Sigmoid colon (tissue), 7 donors: ENCODE measurements around the gene U2AF1. TPM values are rescaled to one million over a fixed set of nuclear protein-coding genes. Genes with fewer than 3 reads are reported as not detected.
"Not testable (repeated sequence)": the region's sequence is repeated elsewhere in the genome, so short reads cannot be mapped to it uniquely, and the experiment has no call there.

Experiments used
- DNase-seq: peaks from one replicate; pipeline ENCODE4 v3.0.0-alpha.2; 2019
- H3K27ac ChIP-seq, 4 donors: fragments of 200-600 bp; sonication (generic); one replicate each; pipeline ENCODE4 v1.5.1; 2016 to 2019; ENCODE audit warnings: mild to moderate bottlenecking in 1 of 4
- H3K27me3 ChIP-seq, 3 donors: fragments of 200-600 bp; sonication (generic); one replicate each; pipeline ENCODE4 v1.5.1; 2019; ENCODE audit warnings: mild to moderate bottlenecking in 1 of 3
- H3K36me3 ChIP-seq, 4 donors: fragments of 200-600 bp; sonication (generic); one replicate each; pipeline ENCODE4 v1.5.1; 2016 to 2019
- H3K4me1 ChIP-seq, 4 donors: fragments of 200-600 bp; sonication (generic); one replicate each; pipeline ENCODE4 v1.5.1; 2017 to 2019
- H3K4me3 ChIP-seq, 4 donors: fragments of 200-600 bp; sonication (generic); one replicate each; pipeline ENCODE4 v1.5.1; 2017 to 2019; ENCODE audit warnings: mild to moderate bottlenecking in 2 of 4, moderate library complexity in 1 of 4
- H3K9me3 ChIP-seq, 4 donors: fragments of 200-600 bp in 3 of 4; sonication (generic) in 3 of 4; one replicate each; pipeline versions ENCODE4 v1.5.1 to v1.6.1; 2013 to 2019
- WGBS, 2 donors: extraction: QIAGEN DNeasy Blood & Tissue Kit; methylation state at CpG; one replicate each; pipeline ENCODE4 v1.1.7; 2013; 5-methylcytosine and 5-hydroxymethylcytosine counted together
- intact Hi-C: fragments of 100-400 bp; cut with DNase I; formaldehyde crosslinking; loops from one replicate; pipeline ENCODE4 v1.15.1; 2023
- polyA plus RNA-seq, 3 donors: library from polyadenylated mRNA; stranded (reverse); fragments of 200-250 nt; gene quantifications; one replicate each; pipeline ENCODE4 v1.2.3, GENCODE V29; 2013
- total RNA-seq, 4 donors: library from RNA; depleted of rRNA; stranded (reverse); fragments of >200 nt; gene quantifications; one replicate each; pipeline ENCODE4 v1.1.0, GENCODE V29; 2016
- donor health status: healthy with polysubstance abuse.
- donor health status: Bipolar disorder and iron deficiency.
- donor health status: healthy.

U2AF1 gene
- total and polyA plus RNA-seq, 7 donors: 37.2 to 104 (median 44.9) TPM

- DNase-seq, H3K4me3 ChIP-seq, H3K27me3 ChIP-seq, H3K4me1 ChIP-seq, intact Hi-C loops, H3K36me3 ChIP-seq, H3K27ac ChIP-seq, H3K9me3 ChIP-seq: not testable (repeated sequence)
- WGBS, 2 donors: no CpG with 5 or more reads among the region's 74 CpGs
These were observed 32.8 kb downstream of the U2AF1 start for GRCh38 chr21:43074401-43075169.

- not testable (repeated sequence) for H3K36me3 ChIP-seq, H3K27me3 ChIP-seq
- WGBS, 2 donors: no CpG with 5 or more reads among the region's 11 CpGs
These were observed 34.6 kb downstream of the U2AF1 start for GRCh38 chr21:43072742-43073141.

GRCh38 chr21:43069682-43070081, 37.7 kb downstream of the U2AF1 start:
- H3K27me3 ChIP-seq, H3K4me3 ChIP-seq, H3K27ac ChIP-seq, H3K9me3 ChIP-seq, H3K36me3 ChIP-seq, intact Hi-C loops, DNase-seq, H3K4me1 ChIP-seq: not testable (repeated sequence)
- WGBS, 2 donors: no CpG with 5 or more reads among the region's 10 CpGs

More at GRCh38 chr21:43072742-43073141, 34.6 kb downstream of the U2AF1 start:
- intact Hi-C loops, H3K27ac ChIP-seq, DNase-seq, H3K4me1 ChIP-seq, H3K9me3 ChIP-seq, H3K4me3 ChIP-seq: not testable (repeated sequence)

GRCh38 chr21:43068065-43068464, 39.3 kb downstream of the U2AF1 start:
- DNase-seq, H3K4me1 ChIP-seq, H3K27ac ChIP-seq, H3K4me3 ChIP-seq, H3K27me3 ChIP-seq, intact Hi-C loops, H3K9me3 ChIP-seq, H3K36me3 ChIP-seq: not testable (repeated sequence)
- WGBS, 2 donors: 34 to 78% methylated on average over 4 of the region's 12 CpGs

GRCh38 chr21:43066690-43067089, 40.7 kb downstream of the U2AF1 start:
- H3K4me3 ChIP-seq, H3K27me3 ChIP-seq, DNase-seq, H3K9me3 ChIP-seq, H3K27ac ChIP-seq, H3K4me1 ChIP-seq, intact Hi-C loops, H3K36me3 ChIP-seq: not testable (repeated sequence)
- WGBS, 2 donors: 90 to 96% methylated on average over 1 to 8 of the region's 12 CpGs

- H3K27me3 ChIP-seq, DNase-seq, H3K4me3 ChIP-seq, H3K27ac ChIP-seq, H3K36me3 ChIP-seq, H3K9me3 ChIP-seq, intact Hi-C loops, H3K4me1 ChIP-seq: not testable (repeated sequence)
- WGBS, 2 donors: 96 to 97% methylated on average over 14 to 15 of the region's 30 CpGs
These were observed 41.4 kb downstream of the U2AF1 start for GRCh38 chr21:43065991-43066390.

- no CpG with 5 or more reads among the region's 22 CpGs for WGBS, 2 donors
- not testable (repeated sequence) for DNase-seq
These were observed 43.0 kb downstream of the U2AF1 start for GRCh38 chr21:43064265-43064917.

GRCh38 chr21:43062955-43063664, 44.3 kb downstream of the U2AF1 start:
- intact Hi-C loops, H3K36me3 ChIP-seq, H3K4me3 ChIP-seq, H3K9me3 ChIP-seq, H3K27ac ChIP-seq, DNase-seq, H3K27me3 ChIP-seq, H3K4me1 ChIP-seq: not testable (repeated sequence)
- WGBS, 2 donors: 40 to 88% methylated on average over 2 of the region's 28 CpGs

More at GRCh38 chr21:43064265-43064917, 43.0 kb downstream of the U2AF1 start:
- intact Hi-C loops, H3K27ac ChIP-seq, H3K9me3 ChIP-seq, H3K4me3 ChIP-seq, H3K36me3 ChIP-seq, H3K4me1 ChIP-seq, H3K27me3 ChIP-seq: not testable (repeated sequence)

GRCh38 chr21:43053112-43053511, 54.3 kb downstream of the U2AF1 start:
- DNase-seq, H3K9me3 ChIP-seq, H3K27me3 ChIP-seq, H3K4me1 ChIP-seq, intact Hi-C loops, H3K4me3 ChIP-seq, H3K27ac ChIP-seq, H3K36me3 ChIP-seq: not testable (repeated sequence)
- no CpG with 5 or more reads among the region's 13 CpGs for WGBS, 2 donors

GRCh38 chr21:43045876-43046821, 61.2 kb downstream of the U2AF1 start:
- H3K4me3 ChIP-seq, DNase-seq, intact Hi-C loops, H3K27ac ChIP-seq, H3K27me3 ChIP-seq, H3K36me3 ChIP-seq, H3K4me1 ChIP-seq, H3K9me3 ChIP-seq: not testable (repeated sequence)
- WGBS, 2 donors: 35 to 46% methylated on average over 17 to 20 of the region's 21 CpGs

GRCh38 chr21:43045165-43045875, 62.0 kb downstream of the U2AF1 start:
- 42 to 61% methylated on average over 7 to 8 of the region's 17 CpGs for whole genome bisulfite sequencing, 2 donors
- H3K4me3 ChIP-seq, intact Hi-C loops, H3K36me3 ChIP-seq, H3K9me3 ChIP-seq, DNase-seq, H3K27ac ChIP-seq, H3K4me1 ChIP-seq, H3K27me3 ChIP-seq: not testable (repeated sequence)
